ENCODE data around the gene CFTR. TPM values are rescaled to one million over a fixed set of nuclear protein-coding genes. Genes with fewer than 3 reads are reported as not detected.

Gene CFTR
- total RNA-seq, 1 experiment from 2014 or later: not detected

GRCh38 chr7:117559391-117559790, 79.6 kb downstream of the CFTR start (continued):
- TF ChIP-seq FOSL1 (IDR thresholded peaks at IDR 0.05; ENCODE audit: low read depth) (no peak), MAX (IDR thresholded peaks at IDR 0.05) (no peak)
- TF ChIP-seq, protein P1, sequence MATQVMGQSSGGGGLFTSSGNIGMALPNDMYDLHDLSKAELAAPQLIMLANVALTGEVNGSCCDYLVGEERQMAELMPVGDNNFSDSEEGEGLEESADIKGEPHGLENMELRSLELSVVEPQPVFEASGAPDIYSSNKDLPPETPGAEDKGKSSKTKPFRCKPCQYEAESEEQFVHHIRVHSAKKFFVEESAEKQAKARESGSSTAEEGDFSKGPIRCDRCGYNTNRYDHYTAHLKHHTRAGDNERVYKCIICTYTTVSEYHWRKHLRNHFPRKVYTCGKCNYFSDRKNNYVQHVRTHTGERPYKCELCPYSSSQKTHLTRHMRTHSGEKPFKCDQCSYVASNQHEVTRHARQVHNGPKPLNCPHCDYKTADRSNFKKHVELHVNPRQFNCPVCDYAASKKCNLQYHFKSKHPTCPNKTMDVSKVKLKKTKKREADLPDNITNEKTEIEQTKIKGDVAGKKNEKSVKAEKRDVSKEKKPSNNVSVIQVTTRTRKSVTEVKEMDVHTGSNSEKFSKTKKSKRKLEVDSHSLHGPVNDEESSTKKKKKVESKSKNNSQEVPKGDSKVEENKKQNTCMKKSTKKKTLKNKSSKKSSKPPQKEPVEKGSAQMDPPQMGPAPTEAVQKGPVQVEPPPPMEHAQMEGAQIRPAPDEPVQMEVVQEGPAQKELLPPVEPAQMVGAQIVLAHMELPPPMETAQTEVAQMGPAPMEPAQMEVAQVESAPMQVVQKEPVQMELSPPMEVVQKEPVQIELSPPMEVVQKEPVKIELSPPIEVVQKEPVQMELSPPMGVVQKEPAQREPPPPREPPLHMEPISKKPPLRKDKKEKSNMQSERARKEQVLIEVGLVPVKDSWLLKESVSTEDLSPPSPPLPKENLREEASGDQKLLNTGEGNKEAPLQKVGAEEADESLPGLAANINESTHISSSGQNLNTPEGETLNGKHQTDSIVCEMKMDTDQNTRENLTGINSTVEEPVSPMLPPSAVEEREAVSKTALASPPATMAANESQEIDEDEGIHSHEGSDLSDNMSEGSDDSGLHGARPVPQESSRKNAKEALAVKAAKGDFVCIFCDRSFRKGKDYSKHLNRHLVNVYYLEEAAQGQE (IDR thresholded peaks at IDR 0.05; ENCODE audit: low read depth): no peak

DNA sequence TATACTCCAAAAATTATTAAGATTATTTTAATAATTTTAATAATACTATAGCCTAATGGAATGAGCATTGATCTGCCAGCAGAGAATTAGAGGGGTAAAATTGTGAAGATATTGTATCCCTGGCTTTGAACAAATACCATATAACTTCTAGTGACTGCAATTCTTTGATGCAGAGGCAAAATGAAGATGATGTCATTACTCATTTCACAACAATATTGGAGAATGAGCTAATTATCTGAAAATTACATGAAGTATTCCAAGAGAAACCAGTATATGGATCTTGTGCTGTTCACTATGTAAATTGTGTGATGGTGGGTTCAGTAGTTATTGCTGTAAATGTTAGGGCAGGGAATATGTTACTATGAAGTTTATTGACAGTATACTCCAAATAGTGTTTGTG, 80.2 kb downstream of the CFTR start:
- intact Hi-C loops (cut with micrococcal nuclease): no loop called here
- Histone ChIP-seq H4K20me1 (ENCODE audit: insufficient read depth) (no peaks in the 10 kb centered on the region), H3K36me3 (ENCODE audit: control insufficient read depth in 1 of 2, insufficient read depth in 2 of 2, low read length in 2 of 2) (no peaks in the 10 kb centered on the region), H3K9me3 (ENCODE audit: control insufficient read depth in 1 of 2, insufficient read depth in 1 of 2, low read depth in 1 of 2, low read length in 2 of 2) (no peaks in the 10 kb centered on the region), H3K4me3 (replicated peaks in 1 of 2; ENCODE audit: low read depth in 1 of 2, low read length in 2 of 2) (no peak overlapping the region), H2AFZ (ENCODE audit: low read depth, low read length, poor library complexity, severe bottlenecking) (no peak overlapping the region), H3K27me3 (ENCODE audit: insufficient read depth, low read length) (no peaks in the 10 kb centered on the region), H3K9me2 (ENCODE audit: insufficient read depth) (no peaks in the 10 kb centered on the region), H3K27ac (ENCODE audit: low read depth, low read length) (no peak overlapping the region), H3K79me2 (ENCODE audit: insufficient read depth, low read length) (no peaks in the 10 kb centered on the region), H3K9ac (ENCODE audit: low read length) (no peak overlapping the region), H3K4me1 (ENCODE audit: control insufficient read depth in 1 of 2, insufficient read depth in 2 of 2, low read length in 2 of 2) (no peaks in the 10 kb centered on the region), H3K4me2 (ENCODE audit: low read length) (no peak overlapping the region)
- DNase-seq (ENCODE audit: low read depth, low spot score) (no peak), ATAC-seq (no peak)
- TF ChIP-seq POLR2AphosphoS5 (IDR thresholded peaks at IDR 0.05; ENCODE audit: low read depth, low read length) (no peak), RAD21 (IDR thresholded peaks at IDR 0.05; ENCODE audit: low read depth) (no peak), YY1 (IDR thresholded peaks at IDR 0.05; ENCODE audit: extremely low read depth, insufficient replicate concordance, low read depth, low read length) (no peak), MAX (IDR thresholded peaks at IDR 0.05) (no peak), TCF7L2 (IDR thresholded peaks at IDR 0.05; ENCODE audit: borderline replicate concordance, extremely low read depth, insufficient read depth, insufficient read length) (no peak), EZH2 (IDR thresholded peaks at IDR 0.05) (no peak), CEBPB (IDR thresholded peaks at IDR 0.05; ENCODE audit: low read depth) (no peak)
- CTCF ChIA-PET: no interaction called here
- POLR2A ChIA-PET: no interaction called here
- RAD21 ChIA-PET (ENCODE audit: low non-redundant PET in 1 of 2, low total read pairs in 2 of 2, uncharacterized antibody in 2 of 2, unreplicated experiment in 2 of 2): no interaction called here
- BruUV-seq (replicated peaks): no TSS peak
